GM18508 (cell line): ENCODE measurements around the gene GTF2A1L.

Experiments
- ATAC-seq: cut with Tn5 transposase; IDR thresholded peaks from one replicate; pipeline ENCODE4 v1.9.1; 2021; ENCODE audit warnings: moderate number of reproducible peaks; ENCODE audit not compliant: insufficient read depth, unreplicated experiment

GTF2A1L gene

DNA sequence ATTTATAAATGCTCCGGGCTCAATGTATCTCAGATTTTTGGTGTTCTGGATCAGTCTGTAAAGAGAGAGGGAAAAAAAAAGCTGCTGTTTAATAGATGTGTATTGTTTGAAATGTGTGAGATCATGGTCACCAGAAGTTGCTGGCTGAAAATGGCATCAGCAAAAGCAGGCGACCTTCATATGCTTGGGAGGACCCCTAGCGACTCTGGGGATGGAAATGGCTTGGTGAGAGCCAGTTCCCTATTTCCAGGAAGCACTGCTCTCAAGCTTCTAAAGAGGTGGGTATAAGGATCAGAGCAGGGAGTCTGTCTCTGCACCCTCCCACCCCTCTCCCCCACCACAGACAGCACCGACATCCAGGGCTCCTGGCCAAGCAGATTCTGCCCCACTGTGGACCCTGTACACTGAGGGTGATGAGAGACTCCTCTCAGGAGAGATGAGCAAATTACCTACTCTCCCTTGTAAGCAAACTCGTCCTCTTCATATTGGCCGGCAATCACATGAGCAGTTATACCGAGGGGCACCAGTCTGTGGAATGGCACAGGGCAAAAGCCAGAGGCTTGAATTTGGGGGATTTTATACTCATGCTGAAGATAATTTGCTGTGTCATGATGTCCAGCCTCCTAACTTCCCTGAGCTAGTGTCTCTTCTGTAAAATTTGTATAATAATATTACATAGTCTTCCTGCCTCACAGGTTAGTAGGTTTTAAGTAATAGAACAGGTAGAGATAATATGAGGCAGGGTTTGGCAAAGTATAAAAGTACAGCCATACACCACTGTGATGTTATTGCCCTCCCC, 108.2 kb downstream of the GTF2A1L start:
- no peak for ATAC-seq

GRCh38 chr2:48727560-48727959, 109.9 kb downstream of the GTF2A1L start:
- ATAC-seq: no peak

- ATAC-seq: no peak
Observed at GRCh38 chr2:48728295-48728694, 110.6 kb downstream of the GTF2A1L start.

DNA sequence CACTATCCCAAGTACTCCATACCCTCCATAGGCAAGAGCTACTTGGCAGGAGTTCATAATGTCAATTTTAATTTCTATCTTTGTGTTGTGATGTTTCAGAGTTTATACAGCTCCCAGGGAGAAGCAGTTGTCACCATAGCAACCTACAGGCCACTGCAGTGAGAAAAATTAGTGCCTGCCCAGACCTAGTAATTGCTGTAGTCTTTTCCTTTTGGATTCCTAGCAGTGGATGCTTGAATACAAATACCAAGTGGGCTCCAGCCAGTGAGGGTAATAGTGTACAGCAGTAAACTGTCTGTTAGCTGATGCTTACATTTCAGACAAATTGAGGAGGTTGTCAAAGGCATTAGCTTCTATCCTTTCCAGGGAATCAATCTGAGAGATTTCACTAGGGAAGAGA, 111.2 kb downstream of the GTF2A1L start:
- ATAC-seq: no peak
